Fibroblast of pulmonary artery (primary cell): ENCODE measurements around the gene RNASE1.

ENCODE experiments used
- DNase-seq: peaks from one replicate; pipeline ENCODE4 v3.0.0-alpha.2; 2010; ENCODE audit warnings: low read depth
- H3K4me3 ChIP-seq: replicated peaks from 2 replicates; pipeline ENCODE4 v1.5.1; 2011; ENCODE audit warnings: low read depth, mild to moderate bottlenecking, control low read depth, low read length, moderate library complexity
- CTCF ChIP-seq: IDR thresholded peaks from 2 replicates; pipeline ENCODE4 v1.5.1; 2011; ENCODE audit warnings: mild to moderate bottlenecking, control low read depth, low read length, inconsistent platforms; ENCODE audit errors: missing control alignments

RNASE1 gene

GRCh38 chr14:20802341-20803084 lies at the start of gene RNASE1:
Gene RNASE1, minus strand, starts transcription at chr14:20802844. Its CDS starts 776 bp downstream, at chr14:20802068.
- no peak for TF ChIP-seq CTCF
- peak; percentile 30 for DNase-seq
- no peak within 1 kb of the TSS for H3K4me3 ChIP-seq

- no peak for TF ChIP-seq CTCF
- no peak for DNase-seq
- no peak overlapping the region for H3K4me3 ChIP-seq
These were observed 46.4 kb upstream of the RNASE1 start for GRCh38 chr14:20848955-20849570.

- DNase-seq, result no peak
- no peak for TF ChIP-seq CTCF
- H3K4me3 ChIP-seq, result no peak overlapping the region
These were observed 45.8 kb upstream of the RNASE1 start for GRCh38 chr14:20848316-20848954.

GRCh38 chr14:20846560-20846959 lies 43.9 kb upstream of the RNASE1 start:
- H3K4me3 ChIP-seq, result no peak overlapping the region
- no peak for DNase-seq
- no peak for TF ChIP-seq CTCF

GRCh38 chr14:20841096-20841495 lies 38.5 kb upstream of the RNASE1 start:
- TF ChIP-seq CTCF, result no peak
- no peak for DNase-seq
- H3K4me3 ChIP-seq, result no peak overlapping the region

GRCh38 chr14:20837831-20838230 lies 35.2 kb upstream of the RNASE1 start:
- DNase-seq, result no peak
- no peak for TF ChIP-seq CTCF

More at GRCh38 chr14:20837831-20838230, 35.2 kb upstream of the RNASE1 start:
- no peak overlapping the region for H3K4me3 ChIP-seq
